Lower leg skin (tissue), 3 donors: ENCODE data around the gene LTA.

Source experiments
- CTCF ChIP-seq, 3 donors: fragments of 450-650 bp; IDR thresholded peaks; one replicate each; pipeline ENCODE4 v1.5.1; 2016; ENCODE audit warnings: antibody characterized with exemption in 3 of 3, mild to moderate bottlenecking in 3 of 3, moderate library complexity in 2 of 3
- POLR2A ChIP-seq, 2 donors: fragments of 450-650 bp; IDR thresholded peaks; one replicate each; pipeline ENCODE4 v1.6.1; 2016 to 2017; ENCODE audit warnings: antibody characterized with exemption in 2 of 2, mild to moderate bottlenecking in 1 of 2, moderate library complexity in 1 of 2

DNA sequence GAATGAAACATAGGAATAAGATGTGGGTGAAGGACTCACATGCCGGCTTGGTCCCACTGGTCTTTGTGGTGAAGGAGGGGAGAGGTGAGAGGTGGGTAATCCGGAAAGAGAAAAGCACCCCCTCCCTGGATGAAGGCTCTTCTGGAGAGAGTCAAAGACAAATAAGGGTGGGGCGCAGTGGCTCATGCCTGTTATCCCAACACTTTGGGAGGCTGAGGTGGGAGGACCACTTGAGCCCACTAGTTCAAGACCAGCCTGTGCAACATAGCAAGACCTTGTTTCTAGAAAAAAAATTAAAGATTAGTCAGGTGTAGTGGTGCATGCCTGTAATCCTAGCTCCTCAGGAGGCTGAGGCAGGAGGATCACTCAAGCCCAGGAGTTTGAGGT, 7.0 kb downstream of the LTA start:
- TF ChIP-seq CTCF (IDR thresholded peaks at IDR 0.05) (no peak), POLR2A (IDR thresholded peaks at IDR 0.05) (no peak)
